PC-3 (cell line): ENCODE data around the gene TTC22. TPM values are rescaled to one million over a fixed set of nuclear protein-coding genes. Genes with fewer than 3 reads are reported as not detected.

ENCODE experiments used
- ATAC-seq: fragments of 200-7000 bp; cut with Tn5 transposase; 2 replicates; pipeline ENCODE4 v1.9.1; 2020; ENCODE audit warnings: mild to moderate bottlenecking, moderate library complexity
- BruUV-seq: library from RNA; stranded (reverse); fragments of 400-500 nt; replicated peaks from 2 replicates; lab custom pipeline; 2021; lab: Mats Ljungman, UMichigan
- CTCF ChIA-PET: fragments of 300-600 bp; sonication (Branson Sonifier 250); formaldehyde crosslinking; loops from one replicate; lab custom pipeline; 2022; ENCODE audit warnings: antibody characterized with exemption; lab: Charles Lee
- POLR2A ChIA-PET: fragments of 300-600 bp; sonication (Branson Sonifier 250); formaldehyde crosslinking; loops from one replicate; lab custom pipeline; 2022; ENCODE audit warnings: antibody characterized with exemption; ENCODE audit not compliant: unreplicated experiment; lab: Charles Lee
- DNase-seq: peaks from one replicate; pipeline ENCODE4 v3.0.0-alpha.2; 2015
- H2AFZ ChIP-seq: fragments of 300-600 bp; sonication (generic); 2 replicates; pipeline ENCODE4 v1.6.0; 2016; ENCODE audit warnings: antibody characterized with exemption, low read length
- H3F3A ChIP-seq: fragments of 300-600 bp; sonication (generic); one replicate; pipeline ENCODE4 v1.6.0; 2017; ENCODE audit warnings: antibody characterized with exemption, low read length, control low read depth, mild to moderate bottlenecking; ENCODE audit not compliant: unreplicated experiment
- H3K27ac ChIP-seq: fragments of 300-600 bp; sonication (generic); 2 replicates; pipeline ENCODE4 v1.5.1; 2016; ENCODE audit warnings: mild to moderate bottlenecking, low read length
- H3K27me3 ChIP-seq: fragments of 300-600 bp; sonication (generic); 2 replicates; pipeline ENCODE4 v1.6.1; 2016; ENCODE audit warnings: low read length, mixed read lengths
- H3K36me3 ChIP-seq: fragments of 300-600 bp; sonication (generic); 2 replicates; pipeline ENCODE4 v1.6.1; 2016; ENCODE audit warnings: low read depth, mixed run types, low read length, mixed read lengths
- H3K4me1 ChIP-seq: fragments of 300-600 bp; sonication (generic); 2 replicates; pipeline ENCODE4 v1.5.1; 2016; ENCODE audit warnings: low read length; ENCODE audit not compliant: insufficient read depth
- H3K4me2 ChIP-seq: fragments of 300-600 bp; sonication (generic); 2 replicates; pipeline ENCODE4 v1.6.0; 2016; ENCODE audit warnings: low read length
- H3K4me3 ChIP-seq: fragments of 300-600 bp; sonication (generic); 2 replicates; pipeline ENCODE4 v1.5.1; 2016; ENCODE audit warnings: mild to moderate bottlenecking, low read length, mixed read lengths
- H3K79me2 ChIP-seq: fragments of 300-600 bp; sonication (generic); 2 replicates; pipeline ENCODE4 v1.6.1; 2017; ENCODE audit warnings: low read length, mixed read lengths
- H3K9ac ChIP-seq: fragments of 300-600 bp; sonication (generic); 2 replicates; pipeline ENCODE4 v1.6.0; 2016; ENCODE audit warnings: mild to moderate bottlenecking, low read length
- H3K9me2 ChIP-seq: fragments of 300-600 bp; sonication (generic); replicated peaks from 2 replicates; pipeline ENCODE4 v1.6.1; 2016; ENCODE audit warnings: mixed run types, low read length, mixed read lengths
- H3K9me3 ChIP-seq: fragments of 300-600 bp; sonication (generic); 2 replicates; pipeline ENCODE4 v1.6.1; 2016; ENCODE audit warnings: low read length, mixed read lengths
- H4K20me1 ChIP-seq: fragments of 300-600 bp; sonication (generic); 2 replicates; pipeline ENCODE4 v1.6.1; 2016; ENCODE audit warnings: low read length, mixed read lengths
- EZH2 ChIP-seq: fragments of 300-600 bp; sonication (generic); IDR thresholded peaks from one replicate; pipeline ENCODE4 v1.6.1; 2017; ENCODE audit warnings: antibody characterized with exemption, mild to moderate bottlenecking, low read length; ENCODE audit not compliant: unreplicated experiment
- EZH2phosphoT487 ChIP-seq: fragments of 300-600 bp; sonication (generic); IDR thresholded peaks from 2 replicates; pipeline ENCODE4 v1.6.1; 2018; ENCODE audit warnings: mild to moderate bottlenecking, antibody characterized with exemption, low read length, borderline replicate concordance
- intact Hi-C: fragments of 100-400 bp; cut with micrococcal nuclease; formaldehyde crosslinking; loops from 2 replicates; pipeline ENCODE4 v1.9.0; 2023
- total RNA-seq: library from RNA; depleted of rRNA; stranded (reverse); fragments of >200 nt; gene quantifications from 2 replicates; pipeline ENCODE4 v1.2.3, GENCODE V29; 2014
- TF ChIP-seq, protein P1 (sequence below): fragments of 300-600 bp; sonication (generic); conservative IDR thresholded peaks from 2 replicates; pipeline ENCODE4 v1.5.1; 2017; ENCODE audit warnings: antibody characterized with exemption, low read depth, mild to moderate bottlenecking, low read length

Gene TTC22
- total RNA-seq, 1 experiment from 2014 or later: 21.8 TPM

DNA sequence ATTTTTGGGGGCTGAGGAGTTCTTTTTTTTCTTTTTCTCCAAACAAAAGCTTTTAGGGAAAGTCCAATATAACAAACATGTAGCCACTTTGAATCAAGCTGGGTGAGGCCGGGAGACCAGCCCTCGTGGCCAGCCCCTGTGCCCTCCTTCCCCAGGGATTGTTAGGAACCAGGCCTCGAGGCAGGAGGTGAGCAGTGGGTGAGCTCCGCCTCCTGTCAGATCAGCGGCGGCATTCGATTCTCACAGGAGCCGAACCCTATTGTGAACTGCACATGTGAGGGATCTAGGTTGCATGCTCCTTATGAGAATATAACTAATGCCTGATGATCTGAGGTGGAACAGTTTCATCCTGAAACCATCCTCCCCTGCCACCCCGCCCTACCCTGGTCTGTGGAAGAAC lies 41.8 kb upstream of the TTC22 start:
- Histone ChIP-seq H3K4me3 (no peak overlapping the region), H3F3A (no peaks in the 10 kb centered on the region), H3K4me2 (no peak overlapping the region), H3K27me3 (no peaks in the 10 kb centered on the region), H3K9me3 (no peaks in the 10 kb centered on the region), H3K9me2 (no peaks in the 10 kb centered on the region), H3K36me3 (peaks cover 4% of the 10 kb centered on the region; the same call in 1 of the 2 replicates), H3K4me1 (0 out of 2 replicates have a peak, but pooled peaks cover 3% of the 10 kb centered on the region), H3K79me2 (no peaks in the 10 kb centered on the region), H2AFZ (no peak overlapping the region), H3K27ac (no peak overlapping the region), H4K20me1 (no peaks in the 10 kb centered on the region), H3K9ac (no peak overlapping the region)
- intact Hi-C loops: no loop called here
- no peak for ATAC-seq
- TF ChIP-seq, protein P1, sequence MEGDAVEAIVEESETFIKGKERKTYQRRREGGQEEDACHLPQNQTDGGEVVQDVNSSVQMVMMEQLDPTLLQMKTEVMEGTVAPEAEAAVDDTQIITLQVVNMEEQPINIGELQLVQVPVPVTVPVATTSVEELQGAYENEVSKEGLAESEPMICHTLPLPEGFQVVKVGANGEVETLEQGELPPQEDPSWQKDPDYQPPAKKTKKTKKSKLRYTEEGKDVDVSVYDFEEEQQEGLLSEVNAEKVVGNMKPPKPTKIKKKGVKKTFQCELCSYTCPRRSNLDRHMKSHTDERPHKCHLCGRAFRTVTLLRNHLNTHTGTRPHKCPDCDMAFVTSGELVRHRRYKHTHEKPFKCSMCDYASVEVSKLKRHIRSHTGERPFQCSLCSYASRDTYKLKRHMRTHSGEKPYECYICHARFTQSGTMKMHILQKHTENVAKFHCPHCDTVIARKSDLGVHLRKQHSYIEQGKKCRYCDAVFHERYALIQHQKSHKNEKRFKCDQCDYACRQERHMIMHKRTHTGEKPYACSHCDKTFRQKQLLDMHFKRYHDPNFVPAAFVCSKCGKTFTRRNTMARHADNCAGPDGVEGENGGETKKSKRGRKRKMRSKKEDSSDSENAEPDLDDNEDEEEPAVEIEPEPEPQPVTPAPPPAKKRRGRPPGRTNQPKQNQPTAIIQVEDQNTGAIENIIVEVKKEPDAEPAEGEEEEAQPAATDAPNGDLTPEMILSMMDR: no peak
- TF ChIP-seq EZH2phosphoT487 (no peak), EZH2 (no peak)
- ChIA-PET CTCF (no interaction called here), POLR2A (no interaction called here)
- DNase-seq: no peak
- no TSS peak for BruUV-seq

DNA sequence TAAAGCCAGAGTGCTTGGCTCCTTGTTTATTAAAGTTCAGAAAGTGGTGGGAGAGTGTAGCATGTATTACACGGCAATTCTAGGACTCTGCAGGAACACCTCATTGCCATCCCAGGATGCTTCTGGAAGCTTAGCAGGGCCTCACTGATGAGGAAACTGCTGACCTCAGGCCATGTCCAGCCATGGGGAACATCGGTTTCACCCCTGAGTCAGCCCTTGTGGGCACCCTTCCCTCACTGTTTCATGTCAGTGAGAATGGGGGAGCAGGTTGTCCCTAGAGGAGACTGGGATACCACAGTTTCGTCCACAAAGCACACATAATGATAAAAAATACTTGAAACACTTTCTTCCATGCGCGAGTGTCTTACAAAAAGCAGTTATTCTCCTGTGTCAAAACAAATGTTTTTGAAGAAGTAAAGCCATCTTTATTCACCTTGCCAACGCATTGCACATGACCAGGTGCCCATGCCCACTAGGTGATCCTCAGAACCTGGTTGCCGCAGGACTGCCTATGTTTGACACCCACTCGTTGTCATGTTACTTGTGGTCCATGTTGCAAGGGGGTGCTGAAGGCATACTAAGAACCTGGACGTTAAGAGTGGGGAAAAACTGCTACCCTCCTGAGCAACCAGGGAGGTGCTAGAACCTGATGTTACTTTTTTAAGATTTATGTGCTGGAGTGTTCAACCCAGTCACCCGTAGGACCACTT lies 41.2 kb upstream of the TTC22 start:
- Histone ChIP-seq H3F3A (no peaks in the 10 kb centered on the region), H3K9ac (no peak overlapping the region), H3K9me2 (no peaks in the 10 kb centered on the region), H4K20me1 (no peaks in the 10 kb centered on the region), H3K4me1 (0 out of 2 replicates have a peak, but pooled peaks cover 3% of the 10 kb centered on the region), H3K9me3 (no peaks in the 10 kb centered on the region), H3K27me3 (no peaks in the 10 kb centered on the region), H2AFZ (no peak overlapping the region), H3K79me2 (no peaks in the 10 kb centered on the region), H3K4me2 (no peak overlapping the region), H3K4me3 (no peak overlapping the region), H3K36me3 (peaks cover 3% of the 10 kb centered on the region; the same call in 1 of the 2 replicates), H3K27ac (no peak overlapping the region)
- intact Hi-C loops: no loop called here
- no peak for DNase-seq
- BruUV-seq: no TSS peak
- no peak for ATAC-seq
- TF ChIP-seq, protein P1: no peak
- TF ChIP-seq EZH2phosphoT487: no peak
- TF ChIP-seq EZH2: no peak
- ChIA-PET CTCF (no interaction called here), POLR2A (no interaction called here)

DNA sequence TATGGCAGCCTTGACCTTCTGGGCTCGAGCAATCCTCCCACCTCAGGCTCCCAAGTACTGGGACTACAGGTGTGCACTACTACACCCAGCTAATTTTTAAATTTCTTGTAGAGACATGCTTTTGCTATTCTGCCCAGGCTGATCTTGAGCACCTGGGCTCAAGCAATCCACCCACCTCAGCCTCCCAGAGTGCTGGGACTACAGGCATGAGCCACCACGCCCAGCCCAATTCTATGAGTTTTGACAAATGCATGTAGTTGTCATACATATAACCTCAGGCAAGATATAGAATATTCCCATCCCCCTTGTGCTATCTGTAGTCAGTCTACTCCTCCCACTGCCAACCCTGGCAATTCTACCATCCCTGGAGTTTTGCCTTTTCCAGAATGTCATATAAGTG lies 38.7 kb upstream of the TTC22 start:
- DNase-seq (peak; percentile 19), ATAC-seq (no peak)
- Histone ChIP-seq H3K4me1 (0 out of 2 replicates have a peak, but pooled peaks cover 3% of the 10 kb centered on the region), H3K27ac (no peak overlapping the region), H3K79me2 (no peaks in the 10 kb centered on the region), H3K36me3 (no peaks in the 10 kb centered on the region), H3K27me3 (no peaks in the 10 kb centered on the region), H3K9me3 (no peaks in the 10 kb centered on the region), H3F3A (no peaks in the 10 kb centered on the region), H3K9me2 (no peaks in the 10 kb centered on the region), H3K9ac (no peak overlapping the region), H4K20me1 (no peaks in the 10 kb centered on the region), H3K4me2 (no peak overlapping the region), H3K4me3 (no peak overlapping the region), H2AFZ (no peak overlapping the region)
- BruUV-seq: no TSS peak
- no peak for TF ChIP-seq EZH2phosphoT487
- TF ChIP-seq, protein P1: no peak
- no peak for TF ChIP-seq EZH2
- CTCF ChIA-PET: no interaction called here
- POLR2A ChIA-PET: no interaction called here
- intact Hi-C loops: no loop called here
